Nephron (organoid): Measurements from ENCODE around the gene KRTAP8-1.
A peak's percentile ranks its signal among the peaks of the same experiment; 100 is the strongest.

Experiments
- H3K27ac Mint-ChIP-seq, 3 experiments: 2 replicates each; pipeline ENCODE4 v1.8.0; 2020; ENCODE audit warnings: mixed read lengths in 3 of 3, mild to moderate bottlenecking in 2 of 3, moderate library complexity in 1 of 3
- H3K27me3 Mint-ChIP-seq: 2 replicates; pipeline ENCODE4 v1.8.0; 2021; ENCODE audit warnings: low read depth, mild to moderate bottlenecking, moderate library complexity, mixed read lengths
- H3K36me3 Mint-ChIP-seq: 2 replicates; pipeline ENCODE4 v1.8.0; 2020; ENCODE audit warnings: low read depth, mixed read lengths
- H3K4me1 Mint-ChIP-seq: 2 replicates; pipeline ENCODE4 v1.8.0; 2020; ENCODE audit warnings: mixed read lengths
- H3K4me3 Mint-ChIP-seq, 3 experiments: 2 replicates each; pipeline ENCODE4 v1.8.0; 2020; ENCODE audit warnings: mild to moderate bottlenecking in 3 of 3, mixed read lengths in 3 of 3, moderate library complexity in 2 of 3
- H3K9me3 Mint-ChIP-seq: 2 replicates; pipeline ENCODE4 v1.8.0; 2020; ENCODE audit warnings: mixed read lengths
- CTCF ChIP-seq, 3 experiments: fragments of 200-600 bp; sonication (generic); IDR thresholded peaks; one replicate each; pipeline ENCODE4 v1.5.0; 2021; ENCODE audit warnings: antibody characterized with exemption in 3 of 3; ENCODE audit not compliant: unreplicated experiment in 3 of 3

The KRTAP8-1 gene, protein sequence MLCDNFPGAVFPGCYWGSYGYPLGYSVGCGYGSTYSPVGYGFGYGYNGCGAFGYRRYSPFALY

GRCh38 chr21:30813174-30813573 is at the start of gene KRTAP8-1:
Gene KRTAP8-1 (minus strand): TSS chr21:30813274. CDS start chr21:30813220, 54 bp downstream.
- no peaks in the 10 kb centered on the region for H3K36me3 Mint-ChIP-seq
- no peak within 1 kb of the TSS for H3K27ac Mint-ChIP-seq
- TF ChIP-seq CTCF (IDR thresholded peaks at IDR 0.05; ENCODE audit: unreplicated experiment in 3 of 3), result no peak
- H3K4me3 Mint-ChIP-seq, result no peak within 1 kb of the TSS
- no peaks in the 10 kb centered on the region for H3K4me1 Mint-ChIP-seq
- no peaks in the 10 kb centered on the region for H3K27me3 Mint-ChIP-seq
- H3K9me3 Mint-ChIP-seq, result no peaks in the 10 kb centered on the region

DNA sequence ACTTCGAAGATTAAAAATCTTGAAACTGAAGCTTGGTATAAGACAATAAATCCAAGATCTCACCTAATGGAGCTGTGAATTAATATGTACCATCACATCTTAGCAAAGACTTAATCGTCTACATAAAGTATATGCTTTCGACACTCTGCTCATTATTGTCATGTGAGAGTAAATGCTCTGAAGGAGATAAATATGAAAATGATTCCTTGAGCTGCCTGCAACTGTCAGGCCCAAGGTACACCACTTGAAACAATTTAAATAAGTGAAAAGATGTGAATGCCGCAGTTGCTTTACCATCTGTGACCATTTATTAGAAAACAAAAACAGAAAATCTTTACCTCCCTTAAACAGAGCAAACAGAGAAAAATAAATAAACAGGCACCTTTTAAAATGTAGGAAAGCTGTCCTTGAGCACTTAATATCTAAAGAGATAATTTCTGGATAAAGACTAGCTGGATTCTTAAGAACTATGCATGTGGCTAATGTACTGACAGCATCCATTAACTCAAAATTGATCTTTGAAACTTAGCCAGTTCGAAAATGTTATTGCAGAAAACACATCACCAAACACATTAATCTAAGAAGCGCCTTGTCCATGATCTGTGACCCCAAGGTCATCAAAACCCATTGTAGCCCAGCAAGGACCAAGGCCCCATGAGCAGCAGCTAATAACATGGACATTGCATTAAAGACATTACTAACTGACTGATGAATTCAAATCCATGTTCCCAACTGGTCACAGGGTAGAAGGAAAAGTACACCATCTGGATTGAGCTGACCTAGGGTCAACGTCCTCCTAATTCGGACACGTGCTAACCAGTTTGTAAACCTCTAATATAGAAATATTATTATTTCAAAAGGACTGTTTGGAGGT is 34.8 kb upstream of the KRTAP8-1 start:
- no peak for TF ChIP-seq CTCF (IDR thresholded peaks at IDR 0.05; ENCODE audit: unreplicated experiment in 3 of 3)
- no peak overlapping the region for H3K4me3 Mint-ChIP-seq
- no peaks in the 10 kb centered on the region for H3K36me3 Mint-ChIP-seq
- no peaks in the 10 kb centered on the region for H3K27me3 Mint-ChIP-seq
- H3K27ac Mint-ChIP-seq, result no peak overlapping the region
- H3K4me1 Mint-ChIP-seq, result peaks cover 20% of the 10 kb centered on the region
- peaks cover 5% of the 10 kb centered on the region for H3K9me3 Mint-ChIP-seq

DNA sequence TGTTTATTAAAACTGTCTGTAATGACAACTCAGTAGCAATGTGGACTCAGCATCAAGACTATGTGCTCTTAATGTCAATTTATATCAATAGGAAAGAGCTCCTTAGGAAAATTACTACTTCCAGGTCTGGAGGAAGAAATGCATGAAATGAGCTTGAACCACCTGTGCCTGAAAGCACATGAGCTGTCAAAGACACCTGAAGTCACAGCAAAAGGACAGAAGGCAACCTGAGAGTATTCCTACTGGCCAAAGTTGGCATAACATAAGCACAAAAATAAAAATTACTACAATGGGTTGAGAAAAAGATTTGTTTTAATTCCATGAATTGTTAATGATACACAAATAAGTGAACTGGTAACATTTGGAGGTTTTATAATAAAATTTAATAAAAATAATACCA is 29.9 kb upstream of the KRTAP8-1 start:
- Mint-ChIP-seq H3K27me3 (no peaks in the 10 kb centered on the region), H3K9me3 (peaks cover 9% of the 10 kb centered on the region), H3K27ac (no peak overlapping the region), H3K4me1 (peaks cover 15% of the 10 kb centered on the region), H3K36me3 (no peaks in the 10 kb centered on the region), H3K4me3 (no peak overlapping the region)
- peak in 1 of 3 experiments; percentile 10 for TF ChIP-seq CTCF (IDR thresholded peaks at IDR 0.05; ENCODE audit: unreplicated experiment in 3 of 3)

GRCh38 chr21:30839304-30839703 is 26.2 kb upstream of the KRTAP8-1 start:
- H3K27ac Mint-ChIP-seq, result no peak overlapping the region
- no peak overlapping the region for H3K4me3 Mint-ChIP-seq
- no peaks in the 10 kb centered on the region for H3K4me1 Mint-ChIP-seq
- peaks cover 9% of the 10 kb centered on the region for H3K9me3 Mint-ChIP-seq
- H3K36me3 Mint-ChIP-seq, result no peaks in the 10 kb centered on the region
- TF ChIP-seq CTCF (IDR thresholded peaks at IDR 0.05; ENCODE audit: unreplicated experiment in 3 of 3), result peak; percentile 35 to 58 (median 39)
- no peaks in the 10 kb centered on the region for H3K27me3 Mint-ChIP-seq

DNA sequence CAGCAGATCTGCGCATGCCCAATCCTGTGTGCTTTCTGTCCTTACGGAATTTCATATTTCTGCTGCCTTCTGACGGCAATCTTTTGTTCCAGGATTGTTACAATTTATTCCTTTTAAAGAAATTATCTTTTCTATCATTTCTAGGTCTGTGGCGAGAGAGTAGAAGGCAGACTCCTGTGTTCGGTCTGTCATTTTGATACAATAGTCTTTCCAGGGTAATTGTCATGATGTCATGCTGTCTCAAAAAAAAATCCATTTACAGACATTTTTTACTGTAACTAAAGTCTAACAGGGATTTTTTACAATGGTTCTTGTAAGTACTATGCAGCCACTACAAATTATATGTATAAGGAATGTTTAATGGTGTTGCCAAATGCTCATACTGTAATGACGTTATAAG is 25.5 kb upstream of the KRTAP8-1 start:
- no peak overlapping the region for H3K27ac Mint-ChIP-seq
- no peaks in the 10 kb centered on the region for H3K4me1 Mint-ChIP-seq
- no peak overlapping the region for H3K4me3 Mint-ChIP-seq
- H3K9me3 Mint-ChIP-seq, result peaks cover 9% of the 10 kb centered on the region
- no peaks in the 10 kb centered on the region for H3K27me3 Mint-ChIP-seq
- TF ChIP-seq CTCF (IDR thresholded peaks at IDR 0.05; ENCODE audit: unreplicated experiment in 3 of 3), result no peak
- no peaks in the 10 kb centered on the region for H3K36me3 Mint-ChIP-seq
